HepG2 (cell line): Measurements from ENCODE around the gene TMEM14C. TPM values are rescaled to one million over a fixed set of nuclear protein-coding genes. Genes with fewer than 3 reads are reported as not detected.

Source experiments
- ATAC-seq: fragments of 200-7000 bp; cut with Tn5 transposase; 3 replicates; pipeline ENCODE4 v1.9.1; 2020; ENCODE audit warnings: mild to moderate bottlenecking, moderate library complexity
- BruUV-seq: library from RNA; stranded (reverse); fragments of 400-500 nt; replicated peaks from 2 replicates; lab custom pipeline; 2021; lab: Mats Ljungman, UMichigan
- CTCF ChIA-PET: fragments of 300-600 bp; formaldehyde crosslinking; extraction: SDS; loops from one replicate; lab custom pipeline; 2021; ENCODE audit warnings: low total read pairs, inconsistent platforms, low intra/inter-chr PET ratio; lab: Yijun Ruan, JAX
- POLR2A ChIA-PET: fragments of 350-600 bp; sonication (Branson Sonifier 250); formaldehyde crosslinking; loops from one replicate; lab custom pipeline; 2020; ENCODE audit warnings: antibody characterized with exemption, inconsistent platforms; lab: Yijun Ruan, JAX
- DNase-seq: peaks from one replicate; pipeline ENCODE4 v3.0.0-alpha.2; 2015; ENCODE audit warnings: low spot score
- FAIRE-seq: peaks from 3 replicates; lab custom pipeline; 2011; peaks lifted over from hg19 to GRCh38; lab: Jason Lieb, UNC
- H2AFZ ChIP-seq: one replicate; pipeline ENCODE4 v1.6.1; 2011; ENCODE audit warnings: low read length, inconsistent platforms
- H3K27ac ChIP-seq: fragments of 300-600 bp; 3 replicates; pipeline ENCODE4 v1.8.0; 2011; ENCODE audit warnings: mixed run types, mild to moderate bottlenecking, mixed read lengths, low read length, inconsistent platforms; ENCODE audit not compliant: insufficient read depth; ENCODE audit errors: extremely low read length
- H3K27me3 ChIP-seq, 2 experiments: fragments of 200-600 bp in 1 of 2; 2 replicates in 1 of 2; 3 replicates in 1 of 2; pipeline versions ENCODE4 v1.6.0 to v1.8.0; 2011; ENCODE audit warnings: low read length in 2 of 2, mild to moderate bottlenecking in 2 of 2, moderate library complexity in 2 of 2, inconsistent platforms in 1 of 2; ENCODE audit not compliant: insufficient read depth in 2 of 2, control insufficient read depth in 1 of 2
- H3K36me3 ChIP-seq, 2 experiments: fragments of 200-600 bp in 1 of 2; replicated peaks in 1 of 2; 2 replicates in 1 of 2; 3 replicates in 1 of 2; pipeline versions ENCODE4 v1.5.1 to v1.8.0; 2011; ENCODE audit warnings: low read length in 2 of 2, inconsistent platforms in 1 of 2; ENCODE audit not compliant: insufficient read depth in 2 of 2, control insufficient read depth in 1 of 2
- H3K4me1 ChIP-seq: 2 replicates; pipeline ENCODE4 v1.5.1; 2012; ENCODE audit warnings: low read length, inconsistent platforms; ENCODE audit not compliant: insufficient read depth
- H3K4me2 ChIP-seq: 2 replicates; pipeline ENCODE4 v1.6.0; 2011; ENCODE audit warnings: low read depth, low read length, inconsistent platforms
- H3K4me3 ChIP-seq, 3 experiments: fragments of 200-600 bp in 1 of 3; sonication (generic), shearing (Covaris generic) in 1 of 3; replicated peaks in 1 of 3; 2 replicates each; pipeline ENCODE4 v1.5.1; 2011 to 2016; ENCODE audit warnings: low read length in 3 of 3, inconsistent platforms in 2 of 3, low read depth in 2 of 3, mild to moderate bottlenecking in 2 of 3, control low read depth in 1 of 3, mixed read lengths in 1 of 3; ENCODE audit not compliant: insufficient read depth in 1 of 3
- H3K79me2 ChIP-seq: one replicate; pipeline ENCODE4 v1.6.1; 2011; ENCODE audit warnings: low read length, inconsistent platforms; ENCODE audit not compliant: insufficient read depth
- H3K9ac ChIP-seq: 2 replicates; pipeline ENCODE4 v1.6.0; 2011; ENCODE audit warnings: mild to moderate bottlenecking, low read depth, low read length, inconsistent platforms; ENCODE audit not compliant: insufficient read depth
- H3K9me3 ChIP-seq: 2 replicates; pipeline ENCODE4 v1.5.1; 2012; ENCODE audit warnings: mild to moderate bottlenecking, low read length
- H4K20me1 ChIP-seq: 2 replicates; pipeline ENCODE4 v1.6.0; 2011; ENCODE audit warnings: inconsistent platforms, mild to moderate bottlenecking, low read length, moderate library complexity; ENCODE audit not compliant: insufficient read depth
- REXO4 ChIP-seq: sonication (generic); formaldehyde crosslinking; IDR thresholded peaks from 2 replicates; pipeline ENCODE4 v1.8.0; 2022; ENCODE audit warnings: missing genetic modification reagents, mild to moderate bottlenecking, borderline replicate concordance
- XRCC5 ChIP-seq: fragments of 200-400 bp; formaldehyde crosslinking; optimal IDR thresholded peaks from 2 replicates; pipeline ENCODE3; 2017; ENCODE audit warnings: mild to moderate bottlenecking, low read length
- ZFP82 ChIP-seq: sonication (generic); formaldehyde crosslinking; IDR thresholded peaks from 2 replicates; pipeline ENCODE4 v1.5.1; 2020; ENCODE audit warnings: mild to moderate bottlenecking, missing genetic modification reagents, borderline replicate concordance
- ZNF362 ChIP-seq: sonication (generic); formaldehyde crosslinking; IDR thresholded peaks from 2 replicates; pipeline ENCODE4 v1.4.0; 2020; ENCODE audit warnings: missing genetic modification reagents, mild to moderate bottlenecking, borderline replicate concordance
- ZNF770 ChIP-seq: sonication (generic); formaldehyde crosslinking; IDR thresholded peaks from 2 replicates; pipeline ENCODE4 v1.5.0; 2020; ENCODE audit warnings: mild to moderate bottlenecking, missing genetic modification reagents
- ZNF816 ChIP-seq: sonication (generic); formaldehyde crosslinking; IDR thresholded peaks from 2 replicates; pipeline ENCODE4 v1.8.0; 2022; ENCODE audit warnings: missing genetic modification reagents, mild to moderate bottlenecking, borderline replicate concordance
- WGBS: methylation state at CpG from one replicate; pipeline ENCODE4 v1.1.6; 2017; ENCODE audit warnings: low lambda C conversion rate; 5-methylcytosine and 5-hydroxymethylcytosine counted together
- in situ Hi-C: cut with HindIII; loops from 2 replicates; pipeline ENCODE4 v1.10.0; 2017; ENCODE audit warnings: low pct_unique_long_range_greater_than_20kb; ENCODE audit not compliant: extremely low pct_ligation_motif_present
- intact Hi-C: fragments of 100-400 bp; cut with micrococcal nuclease; formaldehyde crosslinking; loops from one replicate; pipeline ENCODE4 v1.10.0; 2022; ENCODE audit not compliant: unreplicated experiment
- polyA plus RNA-seq, 8 experiments: library from polyadenylated mRNA; depleted of rRNA in 3 of 8; stranded (reverse) in 7 of 8; unstranded in 1 of 8; fragments of >200 nt; fragmentation: Illumina TruSeq in 4 of 8; extraction: Trizol in 4 of 8; gene quantifications; 2 replicates each; pipeline versions ENCODE4 v1.2.1 to v1.2.3, GENCODE V29; 2011 to 2016; ENCODE audit warnings: low read depth in 4 of 8, missing spikeins in 1 of 8, mixed read lengths in 1 of 8; ENCODE audit not compliant: insufficient read depth in 1 of 8
- total RNA-seq, 5 experiments: library from RNA; depleted of rRNA; stranded (reverse); fragments of >200 nt; fragmentation: Illumina TruSeq; extraction: Trizol; gene quantifications; 2 replicates each; pipeline ENCODE4 v1.2.3, GENCODE V29; 2016; ENCODE audit warnings: low read depth in 1 of 5

Gene TMEM14C
- total and polyA plus RNA-seq, 2 of the 13 experiments (the other 11 are each of a cell fraction or from before 2014, with no cell fraction given): 184 TPM

- H4K20me1 ChIP-seq: no peaks in the 10 kb centered on the region
- ATAC-seq (no peak), DNase-seq (no peak), FAIRE-seq (no peak)
- peaks cover 9 to 22% of the 10 kb centered on the region in 2 experiments for H3K36me3 ChIP-seq
- TF ChIP-seq ZNF816 (CRISPR knock-in tag) (0 out of 2 replicates have a peak, but pooled peaks have one; percentile 6), XRCC5 (no peak), ZFP82 (0 out of 2 replicates have a peak, but pooled peaks have one; percentile 6), REXO4 (no peak), ZNF770 (CRISPR knock-in tag) (peak; percentile 77; the same call in 1 of the 2 replicates)
- in situ Hi-C loops: no loop called here
- peak overlapping the region; percentile 94 for H3K9ac ChIP-seq
- ChIA-PET CTCF (no interaction called here), POLR2A (interaction anchor here (0.9 to 6.6 kb wide), 6 partner anchors 9 to 201 kb away, joined by 3 to 332 read pairs (median 13); partner anchors contain the start of genes C6orf52, GCNT2, PAK1IP1 and TMEM14B)
- peak overlapping the region; percentile 73 for H3K4me2 ChIP-seq
- H2AFZ ChIP-seq: peak overlapping the region; percentile 66
- peaks cover 34% of the 10 kb centered on the region for H3K4me1 ChIP-seq
- peak overlapping the region; percentile 95 for H3K27ac ChIP-seq
- intact Hi-C loops: loop anchor here (1.0 to 2.0 kb wide), 5 partner anchors 24 to 213 kb away; partner anchors contain the start of gene TMEM14B
- no TSS peak for BruUV-seq
- peaks cover 11% of the 10 kb centered on the region for H3K9me3 ChIP-seq
- H3K79me2 ChIP-seq: peaks cover 25% of the 10 kb centered on the region
- WGBS: 29% methylated on average over 7 of the region's 7 CpGs
- H3K27me3 ChIP-seq: no peaks in the 10 kb centered on the region
- H3K4me3 ChIP-seq: peak overlapping the region; percentile 69 to 92 (median 78)
Measured at GRCh38 chr6:10723567-10723881, 654 bp downstream of the TMEM14C start.

GRCh38 chr6:10725044-10725443 lies 2.2 kb downstream of the TMEM14C start:
- in situ Hi-C loops: no loop called here
- ATAC-seq: no peak

More at GRCh38 chr6:10725044-10725443, 2.2 kb downstream of the TMEM14C start:
- no peaks in the 10 kb centered on the region for H3K27me3 ChIP-seq
- H3K4me2 ChIP-seq: peak overlapping the region; percentile 73; the same call in 1 of the 2 replicates
- no peak overlapping the region for H3K9ac ChIP-seq
- POLR2A ChIA-PET: interaction anchor here (1.0 to 6.6 kb wide), 3 partner anchors 8 to 219 kb away, joined by 3 to 332 read pairs (median 6); partner anchors contain the start of gene TMEM14B
- no peak for TF ChIP-seq ZNF362 (CRISPR knock-in tag)
- no peaks in the 10 kb centered on the region for H4K20me1 ChIP-seq
- peaks cover 12 to 37% of the 10 kb centered on the region in 2 experiments for H3K36me3 ChIP-seq
- no peak overlapping the region for H2AFZ ChIP-seq
- peaks cover 34% of the 10 kb centered on the region for H3K4me1 ChIP-seq
- no peak overlapping the region for H3K4me3 ChIP-seq
- intact Hi-C loops: no loop called here
- H3K27ac ChIP-seq: no peak overlapping the region
- no peak for DNase-seq
- H3K79me2 ChIP-seq: peaks cover 25% of the 10 kb centered on the region
- CTCF ChIA-PET: no interaction called here
- BruUV-seq: no TSS peak
- no peak for FAIRE-seq
- no peaks in the 10 kb centered on the region for H3K9me3 ChIP-seq
- WGBS: 92% methylated on average over 6 of the region's 6 CpGs
